ENCODE data around the gene KLK11.

KLK11 gene, protein sequence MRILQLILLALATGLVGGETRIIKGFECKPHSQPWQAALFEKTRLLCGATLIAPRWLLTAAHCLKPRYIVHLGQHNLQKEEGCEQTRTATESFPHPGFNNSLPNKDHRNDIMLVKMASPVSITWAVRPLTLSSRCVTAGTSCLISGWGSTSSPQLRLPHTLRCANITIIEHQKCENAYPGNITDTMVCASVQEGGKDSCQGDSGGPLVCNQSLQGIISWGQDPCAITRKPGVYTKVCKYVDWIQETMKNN

DNA sequence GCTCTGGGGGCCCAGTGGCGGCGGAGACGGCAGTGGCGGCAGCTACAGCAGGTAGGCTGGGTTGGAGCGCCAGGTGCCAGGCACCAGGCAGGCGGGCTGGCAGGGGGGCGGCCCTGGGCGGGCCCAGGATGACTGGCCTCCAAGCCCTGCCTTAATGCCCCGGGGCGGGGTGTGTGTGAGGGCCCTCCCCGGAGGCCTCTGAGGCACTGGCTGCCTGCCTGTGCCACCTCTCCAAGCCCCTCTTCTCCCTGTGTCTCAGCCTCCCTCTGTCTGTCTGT is at the start of gene KLK11:
KLK11 (minus strand) TSS at position 63 of the 278 bp plus-strand sequence. CDS start 985 bp downstream, outside the sequence.
- peaks cover 44% of the 10 kb centered on the region for H3K27me3 ChIP-seq (ENCODE audit: insufficient read depth, low read length)
- H3K4me3 ChIP-seq (ENCODE audit: low read length): no peak within 1 kb of the TSS
- no peak within 1 kb of the TSS for H2AFZ ChIP-seq (ENCODE audit: low read depth, low read length)
- H3K36me3 ChIP-seq (ENCODE audit: insufficient read depth, low read length): no peaks in the 10 kb centered on the region
- no peaks in the 10 kb centered on the region for H3K9me3 ChIP-seq (ENCODE audit: low read length)
- H3K4me1 ChIP-seq (ENCODE audit: insufficient read depth, low read length): no peaks in the 10 kb centered on the region

DNA sequence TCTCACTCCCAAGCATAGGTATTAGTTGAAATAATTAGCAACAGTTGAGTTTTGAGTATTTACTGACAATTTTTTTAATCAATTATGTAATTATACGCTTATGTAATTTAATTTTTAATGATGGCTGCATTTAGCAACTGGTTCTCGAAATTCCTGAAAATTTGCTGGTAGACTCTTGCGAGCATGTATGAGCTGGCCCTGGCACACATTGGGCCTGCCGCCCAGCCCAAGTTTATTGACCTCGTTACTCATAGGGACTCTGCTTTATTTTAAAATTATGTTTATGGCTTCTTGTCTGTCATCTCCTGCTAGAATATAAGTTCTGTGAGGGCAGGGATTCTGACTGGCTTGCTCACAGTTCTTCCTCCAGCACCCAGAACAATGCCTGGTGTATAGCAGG is 49.6 kb upstream of the KLK11 start:
- no peaks in the 10 kb centered on the region for H3K9me3 ChIP-seq (ENCODE audit: low read length)
- H3K36me3 ChIP-seq (ENCODE audit: insufficient read depth, low read length): no peaks in the 10 kb centered on the region
- H2AFZ ChIP-seq (ENCODE audit: low read depth, low read length): no peak overlapping the region
- no peaks in the 10 kb centered on the region for H3K27me3 ChIP-seq (ENCODE audit: insufficient read depth, low read length)
- H3K4me1 ChIP-seq (ENCODE audit: insufficient read depth, low read length): no peaks in the 10 kb centered on the region
- no peak overlapping the region for H3K4me3 ChIP-seq (ENCODE audit: low read length)

DNA sequence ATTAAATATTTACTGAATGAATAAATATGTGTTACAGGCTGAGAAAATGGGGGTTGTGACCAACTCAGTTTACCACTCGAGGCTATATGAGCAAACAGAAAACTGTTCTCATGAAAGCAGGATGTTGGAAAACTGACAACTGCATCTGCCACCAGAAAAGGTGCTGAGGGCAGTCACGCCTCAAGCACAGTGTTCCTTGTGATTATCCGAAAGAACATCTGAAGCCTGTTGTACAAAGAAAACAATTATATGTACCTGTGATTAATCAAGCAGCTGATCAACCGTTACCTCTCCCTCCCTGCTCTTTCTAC is 44.6 kb upstream of the KLK11 start:
- H3K9me3 ChIP-seq (ENCODE audit: low read length): no peaks in the 10 kb centered on the region
- H3K4me3 ChIP-seq (ENCODE audit: low read length): no peak overlapping the region
- no peaks in the 10 kb centered on the region for H3K36me3 ChIP-seq (ENCODE audit: insufficient read depth, low read length)

DNA sequence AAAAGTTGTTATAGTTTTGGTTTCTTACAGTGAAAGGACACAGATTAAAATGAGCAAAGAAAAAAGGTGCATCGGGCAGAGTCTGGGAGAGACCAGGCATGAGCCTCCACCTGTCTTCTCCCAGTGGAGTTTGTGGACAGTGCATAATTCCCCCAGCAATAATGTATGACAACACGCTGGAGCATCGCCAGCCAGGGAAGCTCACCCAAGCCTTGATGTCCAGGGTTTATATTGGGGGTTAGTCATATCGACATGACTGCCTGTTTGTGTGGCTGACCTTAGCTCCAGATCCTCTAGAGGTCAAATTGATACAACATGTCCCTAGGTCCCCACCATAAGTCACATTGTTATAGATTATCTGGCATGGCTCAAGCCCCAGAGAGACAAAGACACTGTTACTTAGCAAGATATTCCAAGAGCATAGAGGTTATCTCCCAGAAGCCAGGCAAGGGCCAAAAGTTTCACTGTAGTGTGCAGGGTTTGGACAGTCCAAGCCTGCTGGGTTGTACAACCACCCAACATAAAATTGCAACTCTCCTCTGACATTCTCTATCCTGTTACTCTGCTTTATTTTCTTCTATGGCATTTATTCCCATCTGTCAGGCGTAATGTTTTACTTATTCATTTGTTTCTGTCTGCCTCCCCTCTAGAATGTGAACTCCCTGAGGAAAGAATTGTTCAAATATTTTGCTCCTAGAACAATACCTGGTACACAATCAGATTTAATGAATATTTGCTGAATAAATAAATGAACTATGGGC is 44.1 kb upstream of the KLK11 start:
- Histone ChIP-seq H2AFZ (ENCODE audit: low read depth, low read length) (no peak overlapping the region), H3K4me1 (ENCODE audit: insufficient read depth, low read length) (no peaks in the 10 kb centered on the region), H3K36me3 (ENCODE audit: insufficient read depth, low read length) (no peaks in the 10 kb centered on the region), H3K27me3 (ENCODE audit: insufficient read depth, low read length) (peaks cover 15% of the 10 kb centered on the region), H3K9me3 (ENCODE audit: low read length) (no peaks in the 10 kb centered on the region), H3K4me3 (ENCODE audit: low read length) (no peak overlapping the region)

More for the DNA sequence above, 44.6 kb upstream of the KLK11 start:
- Histone ChIP-seq H2AFZ (ENCODE audit: low read depth, low read length) (no peak overlapping the region), H3K27me3 (ENCODE audit: insufficient read depth, low read length) (peaks cover 10% of the 10 kb centered on the region), H3K4me1 (ENCODE audit: insufficient read depth, low read length) (no peaks in the 10 kb centered on the region)

DNA sequence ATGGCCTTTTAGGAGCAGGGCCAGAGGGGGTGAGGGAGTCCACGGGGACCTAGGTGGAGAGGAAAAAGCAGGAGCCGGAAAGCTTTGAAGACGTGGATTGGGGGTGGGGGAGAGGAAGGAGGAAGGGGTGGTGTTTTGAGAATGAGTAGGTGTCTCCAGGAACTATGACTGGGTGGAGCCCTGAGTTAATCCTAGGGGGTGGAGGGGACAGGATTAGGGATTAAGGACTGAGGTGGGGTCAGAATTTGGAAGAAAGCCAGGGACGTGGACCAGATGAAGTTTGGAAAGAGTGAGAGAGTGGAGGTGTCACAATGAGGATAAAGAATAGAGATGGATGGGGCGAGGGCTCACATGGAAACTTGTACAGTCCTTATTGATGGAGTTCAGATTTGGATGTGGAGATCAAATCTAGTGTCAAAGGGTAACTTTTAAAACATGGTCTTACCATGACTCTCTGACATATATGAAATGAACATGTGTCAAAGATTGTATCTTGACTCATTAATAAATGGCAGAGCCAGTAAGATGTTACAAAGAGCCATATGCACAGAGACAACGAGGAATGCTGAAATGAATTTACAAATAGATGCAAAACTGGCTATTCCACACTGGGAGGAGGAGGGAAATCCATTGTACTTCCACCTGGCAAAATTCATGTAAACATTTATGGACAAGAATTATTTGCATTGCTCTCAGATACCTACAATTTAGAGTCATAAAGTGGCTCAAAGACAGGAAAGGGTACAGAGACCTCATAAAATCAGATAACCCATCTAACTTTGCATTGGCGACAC is 40.2 kb upstream of the KLK11 start:
- Histone ChIP-seq H3K27me3 (ENCODE audit: insufficient read depth, low read length) (peaks cover 15% of the 10 kb centered on the region), H3K36me3 (ENCODE audit: insufficient read depth, low read length) (no peaks in the 10 kb centered on the region), H3K9me3 (ENCODE audit: low read length) (no peaks in the 10 kb centered on the region), H3K4me1 (ENCODE audit: insufficient read depth, low read length) (peaks cover 3% of the 10 kb centered on the region), H3K4me3 (ENCODE audit: low read length) (no peak overlapping the region), H2AFZ (ENCODE audit: low read depth, low read length) (no peak overlapping the region)

DNA sequence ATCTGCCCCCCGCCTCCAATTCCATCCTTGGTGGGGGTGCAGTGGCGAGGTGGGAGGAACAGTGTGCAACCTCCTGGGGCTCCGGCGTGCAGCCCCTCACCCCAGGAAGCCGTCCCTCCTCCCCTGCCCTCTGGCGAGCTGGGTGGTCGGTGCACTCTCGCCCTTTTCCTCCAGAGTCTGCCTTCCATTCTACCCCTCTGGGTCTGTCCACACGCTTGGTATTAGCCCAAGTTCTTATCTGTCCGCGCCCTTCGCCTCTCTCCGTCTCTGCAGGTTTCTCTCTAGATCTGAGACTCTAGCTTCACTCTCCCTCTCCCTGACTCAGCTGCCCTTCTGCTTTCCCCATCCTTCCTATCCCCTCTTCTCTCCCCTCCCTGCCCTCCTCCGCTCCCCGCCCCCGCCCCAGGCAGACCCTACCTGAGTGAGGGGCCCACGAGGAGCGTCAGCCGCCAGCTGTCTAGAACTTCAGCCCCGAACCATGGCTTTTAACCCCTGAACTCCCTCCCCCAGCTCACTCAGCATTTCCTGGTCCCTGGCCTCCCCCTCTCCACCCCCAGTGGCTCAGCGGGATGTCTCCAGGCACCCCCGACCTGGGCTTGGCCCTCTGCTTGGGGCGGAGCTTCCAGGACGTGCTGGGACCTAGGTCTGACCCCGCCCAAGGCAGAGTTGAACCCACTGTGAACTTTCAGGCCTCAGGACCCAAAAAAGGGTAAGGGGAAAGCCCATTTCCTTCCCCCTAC is 39.0 kb upstream of the KLK11 start:
- no peaks in the 10 kb centered on the region for H3K9me3 ChIP-seq (ENCODE audit: low read length)
- H3K4me3 ChIP-seq (ENCODE audit: low read length): no peak overlapping the region
- H3K36me3 ChIP-seq (ENCODE audit: insufficient read depth, low read length): no peaks in the 10 kb centered on the region
- peaks cover 3% of the 10 kb centered on the region for H3K4me1 ChIP-seq (ENCODE audit: insufficient read depth, low read length)
- peaks cover 15% of the 10 kb centered on the region for H3K27me3 ChIP-seq (ENCODE audit: insufficient read depth, low read length)
- no peak overlapping the region for H2AFZ ChIP-seq (ENCODE audit: low read depth, low read length)

DNA sequence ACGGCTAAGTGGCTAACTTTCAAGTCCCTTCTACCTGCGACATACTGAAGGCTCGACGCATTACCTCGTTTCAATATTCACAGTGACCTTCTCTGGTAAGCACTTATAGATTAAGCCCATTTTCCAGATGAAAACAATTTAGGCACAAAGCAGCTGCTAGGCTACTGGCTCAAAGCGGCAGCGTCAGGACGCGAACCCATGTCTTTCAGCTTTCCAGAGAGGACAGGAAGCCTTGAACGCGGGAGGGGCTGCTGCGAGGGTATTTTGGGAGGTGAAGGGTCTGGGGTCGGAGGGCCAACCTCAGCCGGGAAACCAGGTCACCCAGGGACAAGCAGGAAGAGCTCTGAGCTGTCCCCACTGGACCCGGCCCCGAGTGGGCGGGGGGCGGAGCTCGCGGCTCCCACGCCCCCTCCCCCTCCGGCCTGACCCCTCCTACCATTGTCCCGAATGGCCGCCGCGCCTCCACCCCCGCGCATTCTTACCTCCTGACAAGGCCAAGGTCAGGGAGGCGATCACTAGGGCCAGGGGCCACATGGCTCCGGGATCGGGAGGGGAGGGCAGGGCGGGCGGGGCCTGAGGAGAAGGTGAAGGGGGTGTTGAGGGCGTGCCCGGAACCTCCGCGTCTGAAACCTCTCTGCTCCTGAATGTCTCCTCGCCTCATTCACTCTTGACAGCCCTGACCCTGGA is 38.3 kb upstream of the KLK11 start, which contains the start of gene KLK13:
KLK13 (minus strand) TSS at position 559 of the 687 bp plus-strand sequence; CDS start at position 534, 25 bp downstream.
- H3K27me3 ChIP-seq (ENCODE audit: insufficient read depth, low read length): peaks cover 15% of the 10 kb centered on the region
- no peaks in the 10 kb centered on the region for H3K9me3 ChIP-seq (ENCODE audit: low read length)
- peaks cover 3% of the 10 kb centered on the region for H3K4me1 ChIP-seq (ENCODE audit: insufficient read depth, low read length)
- no peak within 1 kb of the TSS for H2AFZ ChIP-seq (ENCODE audit: low read depth, low read length)
- no peak within 1 kb of the TSS for H3K4me3 ChIP-seq (ENCODE audit: low read length)
- no peaks in the 10 kb centered on the region for H3K36me3 ChIP-seq (ENCODE audit: insufficient read depth, low read length)

DNA sequence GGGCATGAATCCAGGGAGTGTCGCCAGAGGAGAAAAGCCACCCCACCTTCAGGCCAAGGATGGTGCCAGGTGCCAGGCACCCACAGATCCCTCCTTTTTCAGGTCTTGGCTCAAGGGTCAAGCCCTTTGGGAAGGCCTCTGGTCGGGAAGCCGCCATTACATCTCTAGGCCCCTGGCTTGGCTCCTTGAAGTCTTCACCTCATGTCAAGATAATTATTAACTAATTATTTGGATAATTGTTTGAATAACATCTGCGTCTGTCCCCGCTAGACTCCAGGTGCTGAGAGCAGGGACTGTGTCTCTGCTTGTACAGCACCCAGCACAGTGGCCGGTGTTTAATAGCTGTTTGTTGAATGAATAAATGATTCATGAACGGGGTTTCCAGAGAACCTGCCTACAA is 37.2 kb upstream of the KLK11 start:
- no peaks in the 10 kb centered on the region for H3K36me3 ChIP-seq (ENCODE audit: insufficient read depth, low read length)

DNA sequence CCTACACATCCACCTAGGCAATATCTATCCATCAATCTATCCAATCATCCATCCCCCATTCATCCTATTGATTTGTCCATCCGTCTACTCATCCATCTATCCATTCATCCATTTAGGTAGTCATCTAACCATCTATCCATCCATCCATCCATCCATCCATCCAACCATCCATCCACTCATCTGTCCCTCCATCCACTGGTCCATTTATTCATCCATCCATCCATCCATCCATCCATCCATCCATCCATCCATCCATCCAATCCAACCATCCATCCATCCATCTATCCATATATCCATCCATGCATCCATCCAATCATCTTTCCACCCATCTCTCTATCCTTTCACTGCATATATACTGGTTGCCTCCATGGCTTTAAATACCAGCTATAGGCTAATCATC is 34.6 kb upstream of the KLK11 start:
- peaks cover 13% of the 10 kb centered on the region for H3K27me3 ChIP-seq (ENCODE audit: insufficient read depth, low read length)
- no peaks in the 10 kb centered on the region for H3K9me3 ChIP-seq (ENCODE audit: low read length)
- no peaks in the 10 kb centered on the region for H3K36me3 ChIP-seq (ENCODE audit: insufficient read depth, low read length)
- no peak overlapping the region for H2AFZ ChIP-seq (ENCODE audit: low read depth, low read length)
- peaks cover 3% of the 10 kb centered on the region for H3K4me1 ChIP-seq (ENCODE audit: insufficient read depth, low read length)
- no peak overlapping the region for H3K4me3 ChIP-seq (ENCODE audit: low read length)

More for the DNA sequence above, 37.2 kb upstream of the KLK11 start:
- Histone ChIP-seq H3K9me3 (ENCODE audit: low read length) (no peaks in the 10 kb centered on the region), H3K4me3 (ENCODE audit: low read length) (no peak overlapping the region), H3K27me3 (ENCODE audit: insufficient read depth, low read length) (peaks cover 13% of the 10 kb centered on the region), H3K4me1 (ENCODE audit: insufficient read depth, low read length) (peaks cover 3% of the 10 kb centered on the region), H2AFZ (ENCODE audit: low read depth, low read length) (no peak overlapping the region)

DNA sequence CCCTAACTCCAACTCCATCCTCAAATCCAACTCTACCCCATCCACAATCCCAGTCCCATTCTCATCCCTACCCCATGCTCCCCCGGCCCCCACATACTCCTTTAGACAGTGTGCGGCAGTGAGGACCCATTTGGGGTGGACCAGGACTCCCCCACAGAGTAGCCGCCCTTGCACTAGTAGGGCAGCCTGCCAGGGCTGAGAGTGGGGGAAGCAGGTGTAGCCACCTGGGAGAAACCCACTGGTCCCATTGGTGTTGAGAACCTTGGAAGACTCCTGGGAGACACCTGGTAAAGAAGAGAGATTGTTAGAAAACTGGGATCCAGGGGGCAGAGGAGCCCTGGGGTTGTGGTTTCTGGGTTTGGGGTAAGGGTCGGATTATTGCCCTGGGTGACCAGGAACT is 33.9 kb upstream of the KLK11 start:
- Histone ChIP-seq H3K4me1 (ENCODE audit: insufficient read depth, low read length) (peaks cover 3% of the 10 kb centered on the region), H3K36me3 (ENCODE audit: insufficient read depth, low read length) (no peaks in the 10 kb centered on the region), H2AFZ (ENCODE audit: low read depth, low read length) (no peak overlapping the region), H3K9me3 (ENCODE audit: low read length) (no peaks in the 10 kb centered on the region), H3K27me3 (ENCODE audit: insufficient read depth, low read length) (peaks cover 8% of the 10 kb centered on the region), H3K4me3 (ENCODE audit: low read length) (no peak overlapping the region)

DNA sequence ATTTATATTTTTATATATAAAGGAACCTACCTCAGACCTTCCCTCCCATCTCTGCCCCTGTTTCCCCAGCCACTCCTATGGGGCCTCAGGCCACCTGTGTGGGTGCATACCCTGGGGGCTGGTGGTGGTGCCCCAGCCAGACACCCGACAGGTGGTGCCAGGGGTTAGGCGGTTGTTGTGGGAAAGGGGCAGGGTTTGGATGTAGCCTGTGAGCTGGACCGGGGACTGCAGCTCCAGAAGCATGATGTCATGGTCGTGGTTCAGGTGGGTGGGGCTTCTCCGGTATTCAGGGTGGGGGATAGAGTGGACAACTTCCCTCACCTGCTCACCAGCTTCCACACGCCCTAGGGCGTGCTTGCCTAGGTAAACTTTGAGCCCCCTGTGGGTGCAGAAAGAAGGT is 33.3 kb upstream of the KLK11 start:
- Histone ChIP-seq H3K4me1 (ENCODE audit: insufficient read depth, low read length) (no peaks in the 10 kb centered on the region), H3K36me3 (ENCODE audit: insufficient read depth, low read length) (no peaks in the 10 kb centered on the region), H3K9me3 (ENCODE audit: low read length) (no peaks in the 10 kb centered on the region), H3K27me3 (ENCODE audit: insufficient read depth, low read length) (peaks cover 8% of the 10 kb centered on the region), H3K4me3 (ENCODE audit: low read length) (no peak overlapping the region), H2AFZ (ENCODE audit: low read depth, low read length) (no peak overlapping the region)

DNA sequence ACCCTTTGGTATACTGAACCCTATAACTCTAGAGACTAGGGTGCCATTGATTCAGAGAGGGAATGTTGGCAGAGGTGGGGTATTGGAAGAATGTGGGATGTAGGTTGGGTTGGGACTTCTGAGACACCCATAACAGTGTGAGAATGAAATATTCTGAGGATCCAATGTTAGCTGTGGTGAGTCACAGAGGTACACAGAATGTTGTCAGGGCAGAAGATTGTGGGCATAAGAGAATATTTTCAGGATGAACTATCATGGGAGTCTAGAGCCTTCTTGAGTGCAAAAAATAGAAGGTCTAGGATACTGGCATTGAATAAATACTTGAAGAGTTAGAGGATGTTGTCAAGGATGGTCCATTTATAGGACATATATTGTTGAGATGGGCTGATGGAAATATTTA is 29.4 kb upstream of the KLK11 start:
- H3K4me3 ChIP-seq (ENCODE audit: low read length): no peak overlapping the region
- H3K27me3 ChIP-seq (ENCODE audit: insufficient read depth, low read length): peaks cover 12% of the 10 kb centered on the region
- H3K4me1 ChIP-seq (ENCODE audit: insufficient read depth, low read length): no peaks in the 10 kb centered on the region
- no peaks in the 10 kb centered on the region for H3K36me3 ChIP-seq (ENCODE audit: insufficient read depth, low read length)
- H3K9me3 ChIP-seq (ENCODE audit: low read length): no peaks in the 10 kb centered on the region
- H2AFZ ChIP-seq (ENCODE audit: low read depth, low read length): no peak overlapping the region

Data from neuron (in vitro differentiated cells).